ENCODE results near the gene STK11IP. TPM values are rescaled to one million over a fixed set of nuclear protein-coding genes. Genes with fewer than 3 reads are reported as not detected.

STK11IP gene
- total RNA-seq, 2 donors from 2014 or later = 27.3 to 31.1 TPM

DNA sequence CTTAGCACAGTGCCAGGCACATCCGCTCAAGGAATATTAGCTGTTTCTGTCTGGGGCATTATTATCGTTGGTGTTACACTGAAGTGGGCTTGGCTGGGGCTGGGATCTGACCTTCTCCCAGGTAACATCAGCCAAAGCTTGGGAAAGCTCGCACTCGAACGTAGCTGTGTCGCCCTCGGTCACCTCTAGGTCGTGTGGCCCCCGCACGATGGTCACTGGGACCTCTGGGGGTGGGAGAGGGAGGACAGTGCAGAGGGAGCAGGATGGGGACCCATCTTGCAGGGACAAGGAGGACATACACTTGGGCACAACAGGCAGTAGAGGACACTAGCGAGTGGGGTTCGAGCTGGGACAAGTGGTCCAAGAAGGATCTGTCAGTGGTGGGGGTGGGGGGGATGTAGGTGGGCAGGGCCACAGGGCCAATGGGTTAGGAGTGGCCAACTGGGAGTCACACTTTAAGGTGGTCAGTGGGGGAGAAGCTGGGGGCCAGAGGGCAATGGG lies 44.1 kb upstream of the STK11IP start:
- Histone ChIP-seq H3K4me1 (ENCODE audit: control insufficient read depth, insufficient read depth, low read length) (peaks cover 4% of the 10 kb centered on the region), H3K27me3 (ENCODE audit: control insufficient read depth, insufficient read depth, low read length, poor library complexity, severe bottlenecking) (peaks cover 26% of the 10 kb centered on the region), H3K9me3 (ENCODE audit: control insufficient read depth, low read length) (no peaks in the 10 kb centered on the region), H3K36me3 (ENCODE audit: control insufficient read depth, insufficient read depth, low read length) (no peaks in the 10 kb centered on the region), H3K9ac (ENCODE audit: extremely low read depth, low read length, poor library complexity, severe bottlenecking) (no peak overlapping the region), H3K4me3 (ENCODE audit: low read length) (no peak overlapping the region), H3K27ac (ENCODE audit: low read depth, low read length) (no peak overlapping the region)
- Mint-ChIP-seq H3K4me3 (peak overlapping the region; percentile 70), H3K4me1 (no peaks in the 10 kb centered on the region), H3K9me3 (no peaks in the 10 kb centered on the region), H3K27me3 (ENCODE audit: insufficient read depth) (peaks cover 49% of the 10 kb centered on the region), H3K27ac (no peak overlapping the region), H3K36me3 (ENCODE audit: low read depth) (peaks cover 23% of the 10 kb centered on the region)
- DNase-seq = no peak
- 86 to 90% methylated on average over 12 of the region's 12 CpGs for WGBS, 2 experiments (ENCODE audit: insufficient coverage in 1 of 2, insufficient read length in 1 of 2)
- TF ChIP-seq, protein P1, sequence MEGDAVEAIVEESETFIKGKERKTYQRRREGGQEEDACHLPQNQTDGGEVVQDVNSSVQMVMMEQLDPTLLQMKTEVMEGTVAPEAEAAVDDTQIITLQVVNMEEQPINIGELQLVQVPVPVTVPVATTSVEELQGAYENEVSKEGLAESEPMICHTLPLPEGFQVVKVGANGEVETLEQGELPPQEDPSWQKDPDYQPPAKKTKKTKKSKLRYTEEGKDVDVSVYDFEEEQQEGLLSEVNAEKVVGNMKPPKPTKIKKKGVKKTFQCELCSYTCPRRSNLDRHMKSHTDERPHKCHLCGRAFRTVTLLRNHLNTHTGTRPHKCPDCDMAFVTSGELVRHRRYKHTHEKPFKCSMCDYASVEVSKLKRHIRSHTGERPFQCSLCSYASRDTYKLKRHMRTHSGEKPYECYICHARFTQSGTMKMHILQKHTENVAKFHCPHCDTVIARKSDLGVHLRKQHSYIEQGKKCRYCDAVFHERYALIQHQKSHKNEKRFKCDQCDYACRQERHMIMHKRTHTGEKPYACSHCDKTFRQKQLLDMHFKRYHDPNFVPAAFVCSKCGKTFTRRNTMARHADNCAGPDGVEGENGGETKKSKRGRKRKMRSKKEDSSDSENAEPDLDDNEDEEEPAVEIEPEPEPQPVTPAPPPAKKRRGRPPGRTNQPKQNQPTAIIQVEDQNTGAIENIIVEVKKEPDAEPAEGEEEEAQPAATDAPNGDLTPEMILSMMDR (conservative IDR thresholded peaks at IDR 0.05) = no peak

DNA sequence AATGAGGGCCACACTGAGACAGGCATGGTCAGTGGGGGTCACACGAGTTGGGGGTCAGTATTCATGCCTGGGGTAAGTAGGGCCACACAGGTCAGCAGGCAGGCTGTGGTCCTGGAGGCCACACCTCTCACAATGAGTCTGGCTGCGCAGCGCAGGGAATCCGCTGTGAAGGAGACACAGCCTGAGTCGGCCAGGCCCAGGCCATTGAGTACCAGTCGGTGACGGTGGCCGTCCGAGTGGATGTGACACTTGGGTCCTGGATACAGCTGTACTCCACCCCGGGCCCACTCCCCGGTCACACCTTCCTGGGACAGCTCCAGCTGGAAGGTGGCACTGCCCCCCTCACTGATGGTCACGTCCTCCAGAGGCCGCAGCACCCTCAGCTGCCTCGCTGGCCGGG lies 43.3 kb upstream of the STK11IP start:
- no peak for DNase-seq
- Histone ChIP-seq H3K36me3 (ENCODE audit: control insufficient read depth, insufficient read depth, low read length) (no peaks in the 10 kb centered on the region), H3K9me3 (ENCODE audit: control insufficient read depth, low read length) (no peaks in the 10 kb centered on the region), H3K27ac (ENCODE audit: low read depth, low read length) (no peak overlapping the region), H3K27me3 (ENCODE audit: control insufficient read depth, insufficient read depth, low read length, poor library complexity, severe bottlenecking) (peaks cover 26% of the 10 kb centered on the region), H3K9ac (ENCODE audit: extremely low read depth, low read length, poor library complexity, severe bottlenecking) (no peak overlapping the region), H3K4me1 (ENCODE audit: control insufficient read depth, insufficient read depth, low read length) (peaks cover 4% of the 10 kb centered on the region), H3K4me3 (ENCODE audit: low read length) (no peak overlapping the region)
- TF ChIP-seq, protein P1 (conservative IDR thresholded peaks at IDR 0.05) = no peak
- H3K27ac Mint-ChIP-seq = no peak overlapping the region
- H3K4me1 Mint-ChIP-seq = no peaks in the 10 kb centered on the region
- H3K4me3 Mint-ChIP-seq = no peak overlapping the region
- WGBS, 2 experiments (ENCODE audit: insufficient coverage in 1 of 2, insufficient read length in 1 of 2) = 92 to 97% methylated on average over 10 to 15 of the region's 15 CpGs
- no peaks in the 10 kb centered on the region for H3K9me3 Mint-ChIP-seq
- H3K27me3 Mint-ChIP-seq (ENCODE audit: insufficient read depth) = peaks cover 42% of the 10 kb centered on the region
- H3K36me3 Mint-ChIP-seq (ENCODE audit: low read depth) = peaks cover 28% of the 10 kb centered on the region

DNA sequence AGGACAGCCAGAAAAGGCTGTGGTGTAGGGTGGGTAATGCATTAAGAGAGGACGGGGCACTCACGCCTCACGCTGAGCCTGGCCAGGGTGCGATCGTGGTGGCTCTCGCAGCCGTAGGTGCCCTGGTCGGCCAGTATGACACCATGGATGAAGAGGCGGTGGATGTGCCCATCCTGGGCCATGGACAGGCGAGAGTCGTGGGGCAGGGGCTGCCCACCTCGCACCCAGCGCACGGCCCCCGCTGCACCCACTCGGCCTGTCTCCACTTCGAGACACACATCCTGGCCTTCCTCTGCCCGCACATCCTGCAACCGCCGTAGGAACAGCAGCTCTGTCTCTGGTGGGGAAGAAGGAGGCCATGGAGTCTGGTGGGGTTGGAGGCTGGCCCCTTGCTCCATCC lies 41.7 kb upstream of the STK11IP start:
- H3K9ac ChIP-seq (ENCODE audit: extremely low read depth, low read length, poor library complexity, severe bottlenecking) = no peak overlapping the region

More for the DNA sequence above, 41.7 kb upstream of the STK11IP start:
- peaks cover 28% of the 10 kb centered on the region for H3K27me3 Mint-ChIP-seq (ENCODE audit: insufficient read depth)
- Histone ChIP-seq H3K4me3 (ENCODE audit: low read length) (no peak overlapping the region), H3K36me3 (ENCODE audit: control insufficient read depth, insufficient read depth, low read length) (no peaks in the 10 kb centered on the region), H3K27me3 (ENCODE audit: control insufficient read depth, insufficient read depth, low read length, poor library complexity, severe bottlenecking) (peaks cover 21% of the 10 kb centered on the region), H3K9me3 (ENCODE audit: control insufficient read depth, low read length) (no peaks in the 10 kb centered on the region), H3K27ac (ENCODE audit: low read depth, low read length) (no peak overlapping the region), H3K4me1 (ENCODE audit: control insufficient read depth, insufficient read depth, low read length) (peaks cover 9% of the 10 kb centered on the region)
- TF ChIP-seq, protein P1 (conservative IDR thresholded peaks at IDR 0.05) = no peak
- peaks cover 4% of the 10 kb centered on the region for H3K4me1 Mint-ChIP-seq
- whole genome bisulfite sequencing, 2 experiments (ENCODE audit: insufficient coverage in 1 of 2, insufficient read length in 1 of 2) = 94 to 96% methylated on average over 17 to 20 of the region's 20 CpGs
- no peaks in the 10 kb centered on the region for H3K9me3 Mint-ChIP-seq
- H3K4me3 Mint-ChIP-seq = no peak overlapping the region
- H3K36me3 Mint-ChIP-seq (ENCODE audit: low read depth) = peaks cover 31% of the 10 kb centered on the region
- no peak for DNase-seq
- H3K27ac Mint-ChIP-seq = no peak overlapping the region
